Peyer's patch (tissue), 4 donors: Measurements from ENCODE around the gene SURF1. TPM values are rescaled to one million over a fixed set of nuclear protein-coding genes. Genes with fewer than 3 reads are reported as not detected.

Experiments
- DNase-seq, 3 donors: peaks; one replicate each; pipeline ENCODE4 v3.0.0-alpha.2; 2017 to 2019
- H3K27ac ChIP-seq, 4 donors: fragments of 200-600 bp; sonication (generic); one replicate each; pipeline ENCODE4 v1.5.1; 2016 to 2019
- H3K27me3 ChIP-seq, 2 donors: fragments of 200-600 bp; sonication (generic); one replicate each; pipeline ENCODE4 v1.5.1; 2019
- H3K36me3 ChIP-seq, 3 donors: fragments of 200-600 bp; sonication (generic); one replicate each; pipeline ENCODE4 v1.5.1; 2016 to 2019
- H3K4me1 ChIP-seq, 4 donors: fragments of 200-600 bp; sonication (generic); one replicate each; pipeline ENCODE4 v1.5.1; 2016 to 2019
- H3K4me3 ChIP-seq, 4 donors: fragments of 200-600 bp; sonication (generic); 1 replicate in 3 of 4; 2 replicates in 1 of 4; pipeline ENCODE4 v1.5.1; 2016 to 2019; ENCODE audit warnings: mild to moderate bottlenecking in 1 of 4
- H3K9me3 ChIP-seq, 4 donors: fragments of 200-600 bp; sonication (generic); one replicate each; pipeline ENCODE4 v1.5.1; 2016 to 2019; ENCODE audit warnings: mild to moderate bottlenecking in 1 of 4
- CTCF ChIP-seq, 6 experiments: fragments of 450-650 bp in 4 of 6; fragments of 200-600 bp in 2 of 6; sonication (generic) in 1 of 6; IDR thresholded peaks; one replicate each; pipeline ENCODE4 v1.5.1; 2017 to 2019; ENCODE audit warnings: antibody characterized with exemption in 6 of 6, mild to moderate bottlenecking in 3 of 6, moderate library complexity in 1 of 6
- POLR2A ChIP-seq, 2 donors: fragments of 450-650 bp; IDR thresholded peaks; one replicate each; pipeline ENCODE4 v1.5.1; 2017; ENCODE audit warnings: antibody characterized with exemption in 2 of 2, mild to moderate bottlenecking in 2 of 2, moderate library complexity in 2 of 2
- total RNA-seq, 4 donors: library from RNA; depleted of rRNA; stranded (reverse); fragments of >200 nt; gene quantifications; one replicate each; pipeline ENCODE4 v1.1.0, GENCODE V29; 2016

SURF1 gene
- total RNA-seq, 4 donors from 2014 or later = 41.2 to 75.1 (median 53.4) TPM

GRCh38 chr9:133347985-133348717, 8.1 kb downstream of the SURF1 start, which contains the start of the genes MED22 and RPL7A:
Gene MED22, minus strand, starts transcription at chr9:133348131. Its CDS starts 1,469 bp downstream, at chr9:133346662.
Gene RPL7A, plus strand, starts transcription at chr9:133348218. Its CDS starts 26 bp downstream, at chr9:133348244.
- Histone ChIP-seq H3K27ac (peak within 1 kb of the TSS; percentile 87 to 92 (median 90)), H3K4me1 (peaks cover 0 to 28% (median 22%) of the 10 kb centered on the region in 4 donors), H3K36me3 (peaks cover 0 to 68% (median 3%) of the 10 kb centered on the region in 3 donors), H3K27me3 (no peaks in the 10 kb centered on the region), H3K4me3 (peak within 1 kb of the TSS; percentile 84 to 99 (median 94)), H3K9me3 (no peaks in the 10 kb centered on the region)
- peak; percentile 90 to 98 (median 94) for DNase-seq
- TF ChIP-seq POLR2A (IDR thresholded peaks at IDR 0.05) = peak; percentile 82
- TF ChIP-seq CTCF (IDR thresholded peaks at IDR 0.05) = peak in 5 of 6 experiments; percentile 6 to 37 (median 30)

GRCh38 chr9:133347515-133347984, 8.7 kb downstream of the SURF1 start:
- Histone ChIP-seq H3K27ac (peak overlapping the region; percentile 87 to 92 (median 90)), H3K4me3 (peak overlapping the region; percentile 84 to 99 (median 94)), H3K27me3 (no peaks in the 10 kb centered on the region), H3K9me3 (no peaks in the 10 kb centered on the region), H3K36me3 (peaks cover 0 to 68% (median 3%) of the 10 kb centered on the region in 3 donors), H3K4me1 (peaks cover 0 to 28% (median 23%) of the 10 kb centered on the region in 4 donors)
- peak in 1 of 3 donors; percentile 73 for DNase-seq
- TF ChIP-seq CTCF (IDR thresholded peaks at IDR 0.05) (peak in 1 of 6 experiments; percentile 13), POLR2A (IDR thresholded peaks at IDR 0.05) (no peak)

- H3K9me3 ChIP-seq = no peaks in the 10 kb centered on the region
- H3K4me1 ChIP-seq = peaks cover 0 to 34% (median 25%) of the 10 kb centered on the region in 4 donors
- H3K27me3 ChIP-seq = no peaks in the 10 kb centered on the region
- TF ChIP-seq POLR2A (IDR thresholded peaks at IDR 0.05) (no peak), CTCF (IDR thresholded peaks at IDR 0.05) (no peak)
- H3K27ac ChIP-seq = peak overlapping the region; percentile 87 to 92 (median 90)
- peak overlapping the region; percentile 84 to 99 (median 94) for H3K4me3 ChIP-seq
- DNase-seq = peak in 1 of 3 donors; percentile 40
- peaks cover 0 to 68% (median 3%) of the 10 kb centered on the region in 3 donors for H3K36me3 ChIP-seq
These were observed 10.1 kb downstream of the SURF1 start for GRCh38 chr9:133346021-133346785.

GRCh38 chr9:133345596-133345995, 10.7 kb downstream of the SURF1 start:
- Histone ChIP-seq H3K4me1 (peaks cover 0 to 40% (median 25%) of the 10 kb centered on the region in 4 donors), H3K36me3 (peaks cover 0 to 68% (median 3%) of the 10 kb centered on the region in 3 donors), H3K27ac (peak overlapping the region in 1 of 4 donors; percentile 11), H3K4me3 (no peak overlapping the region), H3K27me3 (no peaks in the 10 kb centered on the region), H3K9me3 (no peaks in the 10 kb centered on the region)
- TF ChIP-seq CTCF (IDR thresholded peaks at IDR 0.05) (no peak), POLR2A (IDR thresholded peaks at IDR 0.05) (no peak)
- DNase-seq = no peak

GRCh38 chr9:133344979-133345378, 11.3 kb downstream of the SURF1 start:
- H3K36me3 ChIP-seq = peaks cover 0 to 68% (median 1%) of the 10 kb centered on the region in 3 donors
- H3K27me3 ChIP-seq = no peaks in the 10 kb centered on the region
- peaks cover 0 to 42% (median 25%) of the 10 kb centered on the region in 4 donors for H3K4me1 ChIP-seq

More at GRCh38 chr9:133344979-133345378, 11.3 kb downstream of the SURF1 start:
- no peak for DNase-seq
- Histone ChIP-seq H3K4me3 (no peak overlapping the region), H3K9me3 (no peaks in the 10 kb centered on the region), H3K27ac (no peak overlapping the region)
- TF ChIP-seq POLR2A (IDR thresholded peaks at IDR 0.05) (no peak), CTCF (IDR thresholded peaks at IDR 0.05) (no peak)
